Epithelial cell of esophagus (primary cell): ENCODE measurements around the gene VPS41.
"Not testable (repeated sequence)": the region's sequence is repeated elsewhere in the genome, so short reads cannot be mapped to it uniquely, and the experiment has no call there.

Source experiments
- DNase-seq: peaks from one replicate; pipeline ENCODE4 v3.0.0; 2010; ENCODE audit warnings: low read depth
- H3K4me3 ChIP-seq: 2 replicates; pipeline ENCODE4 v1.5.1; 2011; ENCODE audit warnings: mild to moderate bottlenecking, low read length, control low read depth
- CTCF ChIP-seq: IDR thresholded peaks from 2 replicates; pipeline ENCODE4 v1.5.1; 2011; ENCODE audit warnings: low read depth, mild to moderate bottlenecking, low read length, control low read depth, inconsistent platforms; ENCODE audit not compliant: insufficient read depth; ENCODE audit errors: missing control alignments

VPS41 gene

DNA sequence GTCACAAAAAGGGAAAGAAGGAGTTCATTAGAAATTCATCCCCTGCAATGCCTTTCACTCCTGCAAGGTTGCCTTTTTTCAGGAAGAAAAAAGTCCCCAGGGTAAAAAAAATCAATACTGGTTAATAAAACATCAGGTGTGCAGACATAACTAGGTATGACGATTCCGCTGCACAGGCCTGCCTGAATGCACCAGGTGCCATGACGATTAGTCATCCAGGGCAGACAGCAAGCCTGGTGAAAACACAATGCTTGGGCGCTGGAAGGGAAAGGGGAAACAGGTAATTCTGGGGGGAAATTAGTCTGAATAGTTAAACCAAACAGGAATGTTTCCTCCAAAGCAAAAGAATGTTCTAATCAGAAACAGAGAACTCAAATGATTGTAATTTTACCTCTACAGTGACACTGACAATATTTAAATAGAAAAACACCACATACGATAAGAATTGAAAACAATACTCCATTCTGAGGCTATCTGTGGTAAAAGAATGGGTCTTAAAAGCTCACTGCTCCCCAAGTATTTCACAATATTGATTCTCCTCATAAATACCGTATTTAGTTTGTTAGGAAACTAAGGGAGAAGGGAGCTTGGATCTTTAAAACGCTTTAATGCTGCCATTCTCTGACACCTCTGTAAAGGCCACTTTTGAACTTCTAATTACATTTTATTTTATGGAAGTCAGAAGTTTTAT lies 45.2 kb downstream of the VPS41 start:
- H3K4me3 ChIP-seq: no peak overlapping the region
- no peak for TF ChIP-seq CTCF
- peak; percentile 92 for DNase-seq

DNA sequence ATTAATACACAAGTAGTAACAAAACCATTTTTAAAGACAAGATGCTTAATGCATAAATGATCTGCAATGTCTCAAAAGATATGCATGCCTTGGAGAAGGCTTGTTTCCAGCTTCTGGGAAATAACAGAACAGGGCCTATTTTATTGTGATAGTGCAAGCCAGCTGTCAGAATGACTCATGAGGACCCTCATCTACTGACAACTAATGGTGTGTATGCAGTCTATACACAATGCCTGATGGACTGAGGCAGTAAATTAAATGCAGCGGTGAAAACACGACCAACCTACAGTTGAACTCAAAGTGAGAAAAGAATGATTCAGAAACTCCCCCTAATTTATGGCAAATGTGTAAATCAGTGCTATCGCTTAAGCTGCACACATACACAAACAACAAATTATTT lies 46.3 kb downstream of the VPS41 start:
- TF ChIP-seq CTCF: no peak
- no peak overlapping the region for H3K4me3 ChIP-seq
- no peak for DNase-seq

DNA sequence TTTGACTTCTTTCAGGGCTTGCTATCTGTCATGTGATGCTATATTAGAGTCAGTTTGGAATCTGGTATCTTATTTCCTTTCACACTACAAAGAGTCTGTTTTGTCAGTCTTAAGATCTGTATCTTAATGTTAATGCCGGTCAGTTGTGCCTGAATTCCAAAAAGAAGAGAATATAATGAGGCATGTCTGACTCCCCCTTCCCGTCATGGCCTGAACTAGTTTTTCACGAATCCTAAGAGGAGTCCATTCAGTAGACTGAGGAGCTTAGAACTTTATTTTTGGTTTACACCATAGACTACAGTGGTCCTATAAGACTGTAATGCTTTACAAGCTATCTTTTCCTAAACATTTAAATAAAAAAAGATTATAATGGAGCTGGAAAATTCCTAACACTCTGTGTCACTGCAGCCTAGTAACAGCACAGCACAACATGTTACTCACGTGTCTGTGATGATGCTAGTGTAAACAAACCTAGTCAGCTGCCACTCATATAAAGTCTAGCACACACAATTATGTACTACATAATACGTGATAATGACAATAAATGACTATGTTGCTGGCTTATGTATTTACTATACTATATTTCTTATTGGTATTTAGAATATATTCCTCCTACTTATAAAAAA lies 50.6 kb downstream of the VPS41 start:
- no peak overlapping the region for H3K4me3 ChIP-seq
- no peak for TF ChIP-seq CTCF
- peak; percentile 83 for DNase-seq

- no peak for TF ChIP-seq CTCF
- no peak overlapping the region for H3K4me3 ChIP-seq
- peak; percentile 43 for DNase-seq
These were observed 53.1 kb downstream of the VPS41 start for GRCh38 chr7:38855867-38856266.

DNA sequence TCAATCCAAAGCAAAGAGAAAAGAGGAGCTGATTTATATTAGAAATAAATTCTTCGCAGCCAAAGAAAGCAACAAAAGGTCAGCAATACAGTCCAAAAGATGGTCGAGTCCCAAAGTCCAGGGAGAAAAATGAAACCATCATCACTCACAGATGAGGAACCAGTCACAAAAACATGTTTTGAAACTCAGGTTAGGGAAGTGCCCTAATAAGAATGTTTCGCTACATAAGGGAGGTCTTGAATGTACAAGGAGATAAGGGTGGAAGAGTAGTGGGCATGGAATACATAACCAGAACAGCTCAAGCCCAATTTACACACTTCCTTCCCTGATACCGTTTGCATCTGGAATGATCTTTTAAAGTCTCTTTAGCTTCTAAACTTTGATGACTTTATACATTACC lies 53.6 kb downstream of the VPS41 start:
- no peak for DNase-seq
- no peak for TF ChIP-seq CTCF
- H3K4me3 ChIP-seq: no peak overlapping the region

- not testable (repeated sequence) for H3K4me3 ChIP-seq, DNase-seq
These were observed 54.0 kb downstream of the VPS41 start for GRCh38 chr7:38854947-38855346.

GRCh38 chr7:38851321-38851720 lies 57.7 kb downstream of the VPS41 start:
- no peak for DNase-seq
- no peak overlapping the region for H3K4me3 ChIP-seq
- no peak for TF ChIP-seq CTCF
